Measurements from ENCODE around the gene PPHLN1. TPM values are rescaled to one million over a fixed set of nuclear protein-coding genes. Genes with fewer than 3 reads are reported as not detected.

Gene PPHLN1
- total RNA-seq, 1 donor from 2014 or later: 96.4 TPM

DNA sequence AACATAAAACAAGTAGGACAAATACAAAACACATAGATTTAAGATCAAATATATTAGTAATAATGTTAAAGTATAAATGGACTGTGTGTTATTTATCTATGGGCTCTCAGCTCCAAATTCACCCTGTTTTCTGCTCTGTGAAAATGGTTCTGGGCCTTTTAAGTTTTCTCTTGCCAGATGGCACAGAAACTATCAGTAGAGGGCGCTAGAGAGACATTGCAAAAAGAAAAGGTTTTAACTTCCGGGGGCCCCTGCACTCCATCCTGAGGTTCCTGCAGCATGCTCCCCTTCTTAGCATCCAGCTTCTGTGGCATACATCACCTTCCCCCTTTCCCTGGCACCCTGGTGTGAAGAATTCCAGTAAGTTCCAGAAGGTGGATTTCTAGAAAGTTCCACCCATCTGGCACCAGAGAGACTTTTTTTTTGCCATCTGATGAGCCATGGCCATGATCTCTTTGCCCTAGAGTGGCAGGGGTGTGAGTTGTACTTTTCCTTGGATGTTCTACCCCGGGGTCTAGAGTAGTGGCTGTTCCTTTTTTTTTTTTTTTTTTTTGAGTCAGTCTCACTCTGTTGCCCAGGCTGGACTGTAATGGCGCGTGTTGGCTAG lies 29.4 kb upstream of the PPHLN1 start:
- Mint-ChIP-seq H3K4me3 (ENCODE audit: low read depth) (no peak overlapping the region), H3K36me3 (ENCODE audit: low read depth) (no peaks in the 10 kb centered on the region), H3K27ac (no peak overlapping the region), H3K27me3 (ENCODE audit: low read depth) (no peaks in the 10 kb centered on the region), H3K9me3 (no peaks in the 10 kb centered on the region), H3K4me1 (ENCODE audit: low read depth) (peaks cover 12% of the 10 kb centered on the region)
- intact Hi-C loops (cut with micrococcal nuclease): loop anchor here (5.0 kb wide), 1 partner anchor 34 kb away; no protein-coding TSS in a partner anchor
- DNase-seq (ENCODE audit: low spot score): no peak

DNA sequence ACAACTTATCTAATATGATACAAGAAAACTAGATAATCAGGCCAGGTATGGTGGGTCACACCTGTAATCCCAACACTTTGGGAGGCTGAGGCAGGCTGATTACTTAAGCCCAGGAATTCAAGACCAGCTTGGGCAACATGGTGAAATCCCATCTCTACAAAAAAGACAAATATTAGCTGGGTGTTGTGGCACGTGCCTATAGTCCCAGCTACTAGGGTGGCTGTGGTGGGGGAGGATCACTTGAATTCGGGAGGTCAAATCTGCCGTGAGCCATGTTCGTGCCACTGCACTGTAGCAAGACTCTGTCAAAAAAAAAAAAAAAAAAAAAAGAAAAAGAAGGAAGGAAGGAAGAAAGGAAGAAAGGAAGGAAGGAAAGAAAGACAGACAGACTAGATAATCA lies 27.1 kb upstream of the PPHLN1 start:
- no peaks in the 10 kb centered on the region for H3K36me3 Mint-ChIP-seq (ENCODE audit: low read depth)
- peaks cover 12% of the 10 kb centered on the region for H3K4me1 Mint-ChIP-seq (ENCODE audit: low read depth)
- DNase-seq (ENCODE audit: low spot score): no peak
- H3K9me3 Mint-ChIP-seq: no peaks in the 10 kb centered on the region
- intact Hi-C loops (cut with micrococcal nuclease): loop anchor here (5.0 kb wide), 1 partner anchor 37 kb away; no protein-coding TSS in a partner anchor
- no peaks in the 10 kb centered on the region for H3K27me3 Mint-ChIP-seq (ENCODE audit: low read depth)
- H3K27ac Mint-ChIP-seq: no peak overlapping the region
- H3K4me3 Mint-ChIP-seq (ENCODE audit: low read depth): no peak overlapping the region

DNA sequence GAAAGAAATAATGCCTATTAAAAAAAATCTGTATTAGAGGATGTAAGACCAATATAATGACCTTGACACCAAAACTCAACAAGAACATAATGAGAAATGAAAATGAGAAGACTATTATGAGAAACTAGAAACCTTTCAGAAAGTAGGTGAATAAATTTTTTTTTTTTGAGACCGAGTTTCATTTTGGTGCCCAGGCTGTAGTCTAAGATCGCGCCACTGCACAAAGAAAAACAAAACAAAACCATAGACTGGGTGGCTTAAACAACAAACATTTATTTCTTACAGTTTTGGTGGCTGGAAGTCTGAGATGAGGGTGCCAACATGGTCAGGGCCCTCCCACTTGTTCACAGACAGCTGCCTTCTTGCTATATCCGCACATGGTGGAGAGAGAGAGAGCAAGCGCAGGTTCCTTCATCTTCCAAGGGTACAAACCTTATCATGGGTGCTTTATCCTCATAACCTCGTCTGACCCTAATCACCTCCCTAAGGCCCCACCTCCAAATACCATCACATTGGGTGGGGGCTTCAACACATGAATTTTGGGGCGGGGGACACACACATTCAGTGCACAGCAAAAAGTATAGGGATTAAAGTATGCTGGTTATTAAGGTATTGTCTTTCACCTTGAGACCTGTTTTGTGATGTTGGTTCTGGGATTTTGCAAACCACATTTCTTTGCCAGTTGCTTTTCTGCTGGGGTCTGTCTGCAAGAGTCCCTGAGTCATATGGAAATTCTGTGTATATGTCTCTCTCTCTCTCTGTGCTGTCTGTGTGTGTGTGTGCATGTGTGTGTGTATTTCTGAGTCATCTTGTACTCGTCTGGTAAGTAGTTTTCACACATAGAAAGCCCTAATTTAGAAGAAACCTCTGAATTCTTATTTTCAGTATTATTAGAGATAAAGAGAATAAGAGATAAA lies 26.3 kb upstream of the PPHLN1 start:
- Mint-ChIP-seq H3K27me3 (ENCODE audit: low read depth) (no peaks in the 10 kb centered on the region), H3K4me1 (ENCODE audit: low read depth) (peaks cover 12% of the 10 kb centered on the region), H3K9me3 (no peaks in the 10 kb centered on the region), H3K4me3 (ENCODE audit: low read depth) (no peak overlapping the region), H3K36me3 (ENCODE audit: low read depth) (no peaks in the 10 kb centered on the region), H3K27ac (peak overlapping the region; percentile 81)
- peak; percentile 41 for DNase-seq (ENCODE audit: low spot score)
- intact Hi-C loops (cut with micrococcal nuclease): loop anchor here (1.0 to 5.0 kb wide), 2 partner anchors 37 to 62 kb away; no protein-coding TSS in a partner anchor

GRCh38 chr12:42306297-42306696 lies 19.7 kb upstream of the PPHLN1 start:
- no peak overlapping the region for H3K27ac Mint-ChIP-seq
- no peaks in the 10 kb centered on the region for H3K4me1 Mint-ChIP-seq (ENCODE audit: low read depth)
- intact Hi-C loops (cut with micrococcal nuclease): no loop called here
- H3K4me3 Mint-ChIP-seq (ENCODE audit: low read depth): no peak overlapping the region
- no peaks in the 10 kb centered on the region for H3K9me3 Mint-ChIP-seq
- no peak for DNase-seq (ENCODE audit: low spot score)
- no peaks in the 10 kb centered on the region for H3K27me3 Mint-ChIP-seq (ENCODE audit: low read depth)
- H3K36me3 Mint-ChIP-seq (ENCODE audit: low read depth): peaks cover 3% of the 10 kb centered on the region

DNA sequence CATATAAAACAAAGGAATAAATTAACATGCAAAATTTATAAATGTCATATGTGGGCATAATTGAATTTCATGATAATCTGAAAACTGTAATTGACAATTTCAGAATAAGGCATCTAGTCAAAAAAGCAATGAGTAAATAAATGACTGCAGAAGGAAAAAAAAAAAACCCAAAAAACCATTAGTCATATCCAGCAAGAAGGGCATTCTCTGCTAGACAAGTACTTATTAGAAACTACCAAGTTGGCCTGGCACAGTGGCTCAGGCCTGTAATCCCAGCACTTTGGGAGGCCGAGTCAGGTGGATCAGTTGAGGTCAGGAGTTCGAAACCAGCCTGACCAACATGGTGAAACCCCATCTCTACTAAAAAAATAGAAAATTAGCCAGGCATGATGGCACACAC lies 17.6 kb upstream of the PPHLN1 start:
- no peak for DNase-seq (ENCODE audit: low spot score)
- H3K9me3 Mint-ChIP-seq: no peaks in the 10 kb centered on the region
- intact Hi-C loops (cut with micrococcal nuclease): no loop called here
- H3K4me3 Mint-ChIP-seq (ENCODE audit: low read depth): no peak overlapping the region
- H3K27me3 Mint-ChIP-seq (ENCODE audit: low read depth): no peaks in the 10 kb centered on the region
- no peaks in the 10 kb centered on the region for H3K4me1 Mint-ChIP-seq (ENCODE audit: low read depth)
- peaks cover 9% of the 10 kb centered on the region for H3K36me3 Mint-ChIP-seq (ENCODE audit: low read depth)
- no peak overlapping the region for H3K27ac Mint-ChIP-seq

- Mint-ChIP-seq H3K36me3 (ENCODE audit: low read depth) (peaks cover 14% of the 10 kb centered on the region), H3K9me3 (no peaks in the 10 kb centered on the region), H3K4me1 (ENCODE audit: low read depth) (no peaks in the 10 kb centered on the region), H3K27ac (no peak overlapping the region), H3K4me3 (ENCODE audit: low read depth) (no peak overlapping the region), H3K27me3 (ENCODE audit: low read depth) (no peaks in the 10 kb centered on the region)
- intact Hi-C loops (cut with micrococcal nuclease): no loop called here
- no peak for DNase-seq (ENCODE audit: low spot score)
Observed at GRCh38 chr12:42309996-42310395, 16.0 kb upstream of the PPHLN1 start.

GRCh38 chr12:42315108-42315507 lies 10.9 kb upstream of the PPHLN1 start:
- Mint-ChIP-seq H3K9me3 (no peaks in the 10 kb centered on the region), H3K36me3 (ENCODE audit: low read depth) (peaks cover 20% of the 10 kb centered on the region), H3K4me1 (ENCODE audit: low read depth) (no peaks in the 10 kb centered on the region), H3K27ac (no peak overlapping the region), H3K4me3 (ENCODE audit: low read depth) (no peak overlapping the region), H3K27me3 (ENCODE audit: low read depth) (no peaks in the 10 kb centered on the region)
- intact Hi-C loops (cut with micrococcal nuclease): no loop called here
- no peak for DNase-seq (ENCODE audit: low spot score)

DNA sequence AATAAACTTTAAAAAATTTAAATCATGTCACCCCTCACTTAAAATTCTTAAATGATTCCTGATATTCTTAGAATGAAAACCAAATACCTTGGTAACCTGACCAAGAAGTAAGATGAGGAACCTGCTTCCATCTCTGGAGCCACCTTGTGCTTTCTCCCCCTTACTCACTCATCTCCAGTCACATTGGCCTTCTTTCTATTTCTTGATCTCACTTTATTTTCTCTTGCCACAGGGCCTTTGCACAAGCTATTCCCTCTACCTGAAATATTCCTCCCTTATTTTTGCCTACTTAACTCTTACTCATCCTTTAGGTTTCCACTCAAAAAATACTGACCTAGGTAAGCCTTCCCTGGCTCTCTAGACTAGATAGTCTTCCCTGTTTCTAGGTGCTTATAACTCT lies 5.2 kb upstream of the PPHLN1 start:
- intact Hi-C loops (cut with micrococcal nuclease): loop anchor here (10.0 kb wide), 1 partner anchor 226 kb away; no protein-coding TSS in a partner anchor
- Mint-ChIP-seq H3K9me3 (no peaks in the 10 kb centered on the region), H3K4me1 (ENCODE audit: low read depth) (peaks cover 7% of the 10 kb centered on the region), H3K27ac (no peak overlapping the region), H3K4me3 (ENCODE audit: low read depth) (no peak overlapping the region), H3K27me3 (ENCODE audit: low read depth) (no peaks in the 10 kb centered on the region), H3K36me3 (ENCODE audit: low read depth) (peaks cover 25% of the 10 kb centered on the region)
- DNase-seq (ENCODE audit: low spot score): no peak

DNA sequence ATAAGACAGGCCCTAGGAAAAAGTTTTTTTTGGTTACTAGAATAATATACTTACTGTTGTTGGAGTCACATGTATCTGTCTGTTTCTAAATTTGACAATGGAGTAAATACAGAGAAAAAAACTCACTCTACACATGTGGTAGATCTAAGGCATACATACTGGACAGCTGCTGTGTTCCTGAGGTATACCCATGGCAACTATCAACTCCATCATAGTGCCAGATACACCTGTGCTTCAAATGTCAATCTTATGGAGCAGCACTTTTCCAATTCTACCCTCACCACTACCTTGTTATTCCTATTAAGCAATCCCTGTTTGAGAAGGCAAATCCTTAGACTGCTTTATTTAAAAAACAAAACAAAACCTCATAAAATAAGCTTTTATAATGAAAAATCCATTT lies 3.4 kb upstream of the PPHLN1 start:
- Mint-ChIP-seq H3K27ac (no peak overlapping the region), H3K4me1 (ENCODE audit: low read depth) (peaks cover 13% of the 10 kb centered on the region), H3K27me3 (ENCODE audit: low read depth) (no peaks in the 10 kb centered on the region), H3K4me3 (ENCODE audit: low read depth) (no peak overlapping the region), H3K36me3 (ENCODE audit: low read depth) (peaks cover 34% of the 10 kb centered on the region), H3K9me3 (no peaks in the 10 kb centered on the region)
- intact Hi-C loops (cut with micrococcal nuclease): loop anchor here (10.0 kb wide), 1 partner anchor 228 kb away; no protein-coding TSS in a partner anchor
- DNase-seq (ENCODE audit: low spot score): no peak

DNA sequence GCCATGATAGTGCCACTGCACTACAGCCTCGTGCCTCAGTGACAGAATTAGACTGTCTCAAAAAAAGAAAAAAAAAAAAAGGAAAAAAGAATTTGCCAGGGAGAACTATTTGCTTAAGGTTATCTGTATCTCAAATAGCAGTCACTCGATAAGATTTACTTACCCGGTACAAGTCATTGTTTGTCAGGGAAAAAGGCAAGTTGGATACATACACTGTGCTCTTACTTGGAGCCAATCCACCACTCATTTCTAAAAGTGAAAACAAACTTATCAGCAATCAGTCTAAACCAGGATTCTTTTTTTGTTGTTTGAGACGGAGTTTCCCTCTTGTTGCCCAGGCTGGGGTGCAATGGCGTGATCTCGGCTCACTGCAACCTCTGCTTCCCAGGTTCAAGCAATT lies 2.1 kb upstream of the PPHLN1 start:
- Mint-ChIP-seq H3K9me3 (no peaks in the 10 kb centered on the region), H3K4me3 (ENCODE audit: low read depth) (no peak overlapping the region), H3K36me3 (ENCODE audit: low read depth) (peaks cover 30% of the 10 kb centered on the region), H3K27ac (no peak overlapping the region), H3K4me1 (ENCODE audit: low read depth) (peaks cover 19% of the 10 kb centered on the region), H3K27me3 (ENCODE audit: low read depth) (no peaks in the 10 kb centered on the region)
- intact Hi-C loops (cut with micrococcal nuclease): loop anchor here (10.0 kb wide), 1 partner anchor 229 kb away; no protein-coding TSS in a partner anchor
- DNase-seq (ENCODE audit: low spot score): no peak

DNA sequence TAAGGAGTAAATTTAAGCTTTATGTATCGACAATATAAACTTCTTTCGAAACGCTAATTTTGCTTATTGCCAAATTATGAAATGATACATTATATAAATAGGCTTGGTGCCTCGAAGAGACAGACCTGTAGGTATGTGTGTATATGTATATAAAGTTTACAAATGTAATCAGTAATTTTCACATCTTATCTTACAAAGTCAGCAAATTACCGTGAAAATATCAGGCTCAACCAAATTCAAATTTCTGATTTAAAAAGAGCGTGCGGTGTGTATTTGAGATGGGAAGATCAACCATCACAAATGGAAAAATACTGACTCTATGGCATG lies 678 bp upstream of the PPHLN1 start:
- H3K27me3 Mint-ChIP-seq (ENCODE audit: low read depth): no peaks in the 10 kb centered on the region
- peaks cover 32% of the 10 kb centered on the region for H3K36me3 Mint-ChIP-seq (ENCODE audit: low read depth)
- H3K4me3 Mint-ChIP-seq (ENCODE audit: low read depth): peak overlapping the region; percentile 98
- no peaks in the 10 kb centered on the region for H3K9me3 Mint-ChIP-seq
- peak overlapping the region; percentile 97 for H3K27ac Mint-ChIP-seq
- peaks cover 27% of the 10 kb centered on the region for H3K4me1 Mint-ChIP-seq (ENCODE audit: low read depth)
- no peak for DNase-seq (ENCODE audit: low spot score)
- intact Hi-C loops (cut with micrococcal nuclease): loop anchor here (5.0 to 10.0 kb wide), 2 partner anchors 37 to 230 kb away; no protein-coding TSS in a partner anchor

DNA sequence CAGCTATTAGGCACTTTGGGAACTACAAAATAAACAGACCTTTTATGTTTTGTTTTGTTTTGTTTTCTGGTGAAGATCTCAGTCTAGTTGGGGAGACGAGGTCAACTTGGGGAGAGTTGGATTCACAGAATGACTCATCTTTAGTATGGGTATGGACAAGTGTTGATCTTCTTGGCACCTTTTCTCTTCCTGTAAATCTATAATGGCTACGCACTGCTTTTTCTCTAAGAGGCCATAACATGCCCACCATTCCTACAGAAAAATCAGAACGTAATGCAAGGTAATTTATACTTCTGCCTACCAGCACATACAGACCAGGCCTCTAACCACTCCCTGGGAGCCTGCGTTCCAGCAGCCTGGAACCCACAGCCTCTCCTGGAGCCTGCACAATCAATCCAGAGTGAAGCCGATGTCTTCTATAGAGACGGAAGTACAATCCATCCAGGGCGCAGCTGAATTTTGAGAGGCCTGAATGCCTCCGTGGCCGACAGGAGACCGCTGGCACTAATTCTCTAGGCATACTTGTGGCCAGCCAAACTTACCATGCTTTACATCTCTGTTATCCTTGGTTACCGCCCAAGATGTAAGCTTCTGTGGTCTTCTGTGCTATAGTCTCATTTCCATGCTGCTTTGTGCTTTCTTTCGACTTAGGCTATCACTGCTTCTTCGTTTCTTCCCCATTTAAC lies 717 bp downstream of the PPHLN1 start:
- no peak for DNase-seq (ENCODE audit: low spot score)
- Mint-ChIP-seq H3K4me3 (ENCODE audit: low read depth) (peak overlapping the region; percentile 98), H3K27ac (peak overlapping the region; percentile 97), H3K9me3 (no peaks in the 10 kb centered on the region), H3K4me1 (ENCODE audit: low read depth) (peaks cover 34% of the 10 kb centered on the region), H3K27me3 (ENCODE audit: low read depth) (no peaks in the 10 kb centered on the region), H3K36me3 (ENCODE audit: low read depth) (peaks cover 22% of the 10 kb centered on the region)
- intact Hi-C loops (cut with micrococcal nuclease): loop anchor here (1.0 to 10.0 kb wide), 4 partner anchors 36 to 232 kb away; partner anchors contain the start of gene GXYLT1
